Pancreas (tissue), 10 donors: ENCODE measurements around the gene CCDC80. TPM values are rescaled to one million over a fixed set of nuclear protein-coding genes. Genes with fewer than 3 reads are reported as not detected.

Experiments
- ATAC-seq, 4 donors: fragments of 200-7000 bp; cut with Tn5 transposase; one replicate each; pipeline versions ENCODE4 v1.8.0 to v1.9.1; 2020; ENCODE audit warnings: mild to moderate bottlenecking in 4 of 4, moderate library complexity in 4 of 4
- DNase-seq, 6 donors: peaks; one replicate each; pipeline ENCODE4 v3.0.0-alpha.2; 2020
- FAIRE-seq: peaks from 2 replicates; lab custom pipeline; 2012; peaks lifted over from hg19 to GRCh38; lab: Jason Lieb, UNC
- H3K27ac ChIP-seq, 4 donors: fragments of 200-600 bp; sonication (generic); 1 replicate in 3 of 4; 2 replicates in 1 of 4; pipeline versions ENCODE4 v1.5.0 to v1.8.0; 2020
- H3K27me3 ChIP-seq, 4 donors: fragments of 200-600 bp; one replicate each; pipeline ENCODE4 v1.8.0; 2021
- H3K36me3 ChIP-seq, 3 donors: fragments of 200-600 bp; sonication (generic) in 1 of 3; one replicate each; pipeline versions ENCODE4 v1.5.0 to v1.8.0; 2020 to 2021
- H3K4me1 ChIP-seq, 3 donors: fragments of 200-600 bp; one replicate each; pipeline ENCODE4 v1.8.0; 2021
- H3K4me3 ChIP-seq, 4 donors: fragments of 200-600 bp; sonication (generic) in 2 of 4; one replicate each; pipeline versions ENCODE4 v1.5.0 to v1.8.0; 2020 to 2021
- H3K9me3 ChIP-seq, 4 donors: fragments of 200-600 bp; one replicate each; pipeline ENCODE4 v1.8.0; 2021
- CTCF ChIP-seq, 4 donors: fragments of 200-600 bp; sonication (generic) in 3 of 4; IDR thresholded peaks; one replicate each; pipeline versions ENCODE4 v1.5.0 to v1.8.0; 2021; ENCODE audit warnings: antibody characterized with exemption in 4 of 4
- WGBS, 2 donors: extraction: QIAGEN DNeasy Blood & Tissue Kit; methylation state at CpG; one replicate each; pipeline ENCODE4 v1.1.7; 2013; 5-methylcytosine and 5-hydroxymethylcytosine counted together
- intact Hi-C, 3 donors: fragments of 100-400 bp; cut with DNase I; formaldehyde crosslinking; loops; one replicate each; pipeline versions ENCODE4 v1.11.1 to v1.14.2; 2022
- polyA plus RNA-seq, 2 donors: library from polyadenylated mRNA; stranded (reverse); fragments of 200-250 nt; gene quantifications; one replicate each; pipeline ENCODE4 v1.2.3, GENCODE V29; 2013
- total RNA-seq, 6 donors: library from RNA; stranded (reverse); fragmentation: NEBNext Ultra II Directional in 4 of 6; extraction: Animal tissue kit (Norgen Biotek cat#: 25700) in 4 of 6; gene quantifications; one replicate each; pipeline versions ENCODE4 v1.2.1 to v1.2.4, GENCODE V29; 2021 to 2023
- donor health status: healthy with polysubstance abuse.
- donor health status: DM: no; HTN: no; CAD: no; lungs with moderate emphysema.
- donor health status: DM: no; HTN: no; CAD: no.
- donor health status: control.
- donor health status: control.
- donor health status: Bipolar disorder and iron deficiency.
- donor health status: DM: yes; HTN: yes; CAD: no.
- donor health status: DM: no; HTN: no; CAD: no.
- donor health status: DM: no; HTN: no; CAD: no.
- donor health status: DM: yes; HTN: yes; CAD: no.

Gene CCDC80
- total and polyA plus RNA-seq, 8 donors = 6.1 to 100 (median 11.8) TPM

- Histone ChIP-seq H3K4me1 (no peaks in the 10 kb centered on the region), H3K27ac (no peak overlapping the region), H3K4me3 (no peak overlapping the region), H3K36me3 (no peaks in the 10 kb centered on the region), H3K27me3 (no peaks in the 10 kb centered on the region), H3K9me3 (no peaks in the 10 kb centered on the region)
- WGBS, 2 donors = 89 to 93% methylated on average over 5 of the region's 5 CpGs
- TF ChIP-seq CTCF (IDR thresholded peaks at IDR 0.05) = no peak
- ATAC-seq (no peak), FAIRE-seq (no peak), DNase-seq (no peak)
- intact Hi-C loops = no loop called here
Measured at GRCh38 chr3:112682361-112682760, 41.4 kb upstream of the CCDC80 start.

DNA sequence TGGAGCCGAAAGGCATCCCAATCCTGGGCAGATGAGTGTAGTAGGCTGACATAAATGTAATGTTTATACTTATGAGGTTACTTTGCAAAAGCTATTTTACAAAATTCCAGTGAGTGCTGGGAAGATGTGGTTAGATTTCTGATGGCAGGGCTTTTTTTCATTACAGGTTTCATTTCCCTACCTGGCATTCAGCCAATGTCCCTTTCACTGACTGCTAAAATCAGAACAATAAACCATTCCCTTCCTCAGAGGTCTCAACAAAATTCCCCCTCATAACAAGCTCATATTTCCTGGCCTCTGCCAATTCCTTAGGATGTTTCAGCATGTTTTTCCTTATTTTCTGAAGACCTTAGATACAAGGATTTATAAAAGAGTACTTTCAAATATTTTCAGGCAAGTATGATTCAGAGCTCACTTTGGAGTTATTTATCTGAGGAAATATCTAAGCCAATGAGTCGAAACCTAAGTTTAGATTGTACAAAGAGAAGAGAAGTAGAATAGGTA is 40.9 kb upstream of the CCDC80 start:
- Histone ChIP-seq H3K9me3 (no peaks in the 10 kb centered on the region), H3K27me3 (no peaks in the 10 kb centered on the region), H3K36me3 (no peaks in the 10 kb centered on the region), H3K4me3 (no peak overlapping the region), H3K4me1 (no peaks in the 10 kb centered on the region), H3K27ac (no peak overlapping the region)
- intact Hi-C loops = no loop called here
- ATAC-seq (no peak), DNase-seq (no peak), FAIRE-seq (no peak)
- 70 to 85% methylated on average over 2 of the region's 2 CpGs for WGBS, 2 donors
- no peak for TF ChIP-seq CTCF (IDR thresholded peaks at IDR 0.05)

DNA sequence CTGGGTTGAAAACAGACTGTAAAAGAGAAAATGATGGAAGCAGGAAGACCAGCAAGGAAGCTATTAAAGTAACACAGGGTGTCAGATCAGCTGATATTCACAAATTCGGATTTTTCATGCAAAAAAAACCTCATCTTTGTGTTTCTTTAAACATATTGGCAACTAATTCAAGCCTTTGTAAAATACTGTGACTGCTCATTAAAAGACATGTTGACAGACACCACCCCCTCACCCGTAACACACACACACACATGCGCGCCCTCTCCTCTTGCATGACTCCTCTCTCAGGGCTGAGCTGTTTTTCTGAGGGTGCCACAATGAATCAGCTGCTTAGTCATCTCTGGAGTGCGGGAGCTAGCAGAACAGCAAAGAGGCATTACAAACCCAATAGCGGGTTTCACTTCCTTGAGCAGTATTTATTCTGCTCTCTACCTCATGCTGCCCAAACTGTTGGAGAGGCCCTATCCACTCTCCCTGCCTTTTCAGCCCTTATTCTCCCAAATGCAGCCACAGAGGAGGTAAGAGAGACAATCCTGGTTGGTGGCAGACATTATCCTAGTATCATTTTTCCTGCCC is 35.8 kb upstream of the CCDC80 start:
- 39 to 51% methylated on average over 6 of the region's 6 CpGs for WGBS, 2 donors
- H3K9me3 ChIP-seq = no peaks in the 10 kb centered on the region
- H3K27ac ChIP-seq = no peak overlapping the region
- H3K36me3 ChIP-seq = no peaks in the 10 kb centered on the region
- ATAC-seq (peak in 3 of 4 donors; percentile 74 to 94 (median 93)), DNase-seq (peak in 2 of 6 donors; percentile 7 to 33), FAIRE-seq (no peak)
- no peak for TF ChIP-seq CTCF (IDR thresholded peaks at IDR 0.05)
- intact Hi-C loops = no loop called here
- no peaks in the 10 kb centered on the region for H3K4me1 ChIP-seq
- H3K27me3 ChIP-seq = no peaks in the 10 kb centered on the region
- H3K4me3 ChIP-seq = no peak overlapping the region

GRCh38 chr3:112675943-112676535 is 35.1 kb upstream of the CCDC80 start:
- Histone ChIP-seq H3K36me3 (no peaks in the 10 kb centered on the region), H3K4me3 (no peak overlapping the region), H3K4me1 (no peaks in the 10 kb centered on the region), H3K9me3 (no peaks in the 10 kb centered on the region), H3K27me3 (no peaks in the 10 kb centered on the region), H3K27ac (no peak overlapping the region)
- DNase-seq (no peak), ATAC-seq (no peak), FAIRE-seq (no peak)
- WGBS, 2 donors = 66 to 77% methylated on average over 4 of the region's 4 CpGs
- intact Hi-C loops = no loop called here
- TF ChIP-seq CTCF (IDR thresholded peaks at IDR 0.05) = no peak

- intact Hi-C loops = no loop called here
- 46 to 47% methylated on average over 6 of the region's 6 CpGs for WGBS, 2 donors
- H3K4me1 ChIP-seq = no peaks in the 10 kb centered on the region
- FAIRE-seq (no peak), ATAC-seq (no peak), DNase-seq (no peak)
- no peaks in the 10 kb centered on the region for H3K36me3 ChIP-seq
- H3K4me3 ChIP-seq = no peak overlapping the region
- TF ChIP-seq CTCF (IDR thresholded peaks at IDR 0.05) = no peak
- H3K27ac ChIP-seq = no peak overlapping the region
- no peaks in the 10 kb centered on the region for H3K27me3 ChIP-seq
- H3K9me3 ChIP-seq = no peaks in the 10 kb centered on the region
Measured at GRCh38 chr3:112675349-112675748, 34.4 kb upstream of the CCDC80 start.
